Naive thymus-derived CD4-positive, alpha-beta T cell (primary cell): ENCODE results near the gene KHDC1. TPM values are rescaled to one million over a fixed set of nuclear protein-coding genes. Genes with fewer than 3 reads are reported as not detected.
"Not testable (repeated sequence)": the region's sequence is repeated elsewhere in the genome, so short reads cannot be mapped to it uniquely, and the experiment has no call there.

ENCODE experiments used
- ATAC-seq: fragments of 150-1000 bp; cut with Tn5 transposase; 2 replicates; pipeline ENCODE4 v1.10.0; 2021; ENCODE audit warnings: mild to moderate bottlenecking, moderate library complexity
- CTCF ChIA-PET: fragments of 350-600 bp; sonication (Branson Sonifier 250); formaldehyde crosslinking; loops from one replicate; lab custom pipeline; 2021; ENCODE audit warnings: antibody characterized with exemption; lab: Charles Lee
- POLR2A ChIA-PET: fragments of 350-600 bp; sonication (Branson Sonifier 250); formaldehyde crosslinking; loops from one replicate; lab custom pipeline; 2021; ENCODE audit warnings: antibody characterized with exemption, inconsistent platforms; lab: Charles Lee
- DNase-seq, 9 donors: peaks; one replicate each; pipeline versions ENCODE4 v3.0.0 to v3.0.0-alpha.2; 2020 to 2022; ENCODE audit warnings: mixed read lengths in 1 of 9
- H3K27ac ChIP-seq: one replicate; pipeline ENCODE4 v1.7.0; 2013; ENCODE audit warnings: mild to moderate bottlenecking, low read depth, low read length, moderate library complexity
- H3K27me3 ChIP-seq, 2 donors: one replicate each; pipeline ENCODE4 v1.7.0; 2013; ENCODE audit warnings: low read length in 2 of 2, mild to moderate bottlenecking in 2 of 2, moderate library complexity in 2 of 2; ENCODE audit not compliant: control insufficient read depth in 2 of 2, insufficient read depth in 2 of 2
- H3K36me3 ChIP-seq, 3 experiments: 1 replicate in 2 of 3; 2 replicates in 1 of 3; pipeline ENCODE4 v1.7.0; 2013; ENCODE audit warnings: low read length in 3 of 3, mild to moderate bottlenecking in 3 of 3, moderate library complexity in 1 of 3; ENCODE audit not compliant: insufficient read depth in 3 of 3, control insufficient read depth in 2 of 3
- H3K4me1 ChIP-seq, 2 donors: one replicate each; pipeline ENCODE4 v1.7.0; 2013; ENCODE audit warnings: low read length in 2 of 2, mild to moderate bottlenecking in 2 of 2, moderate library complexity in 1 of 2; ENCODE audit not compliant: control insufficient read depth in 2 of 2, insufficient read depth in 2 of 2
- H3K4me3 ChIP-seq: 2 replicates; pipeline ENCODE4 v1.7.0; 2013; ENCODE audit warnings: mild to moderate bottlenecking, low read length
- H3K9me3 ChIP-seq, 3 experiments: 1 replicate in 2 of 3; 2 replicates in 1 of 3; pipeline ENCODE4 v1.7.0; 2013; ENCODE audit warnings: low read length in 3 of 3; ENCODE audit not compliant: control insufficient read depth in 2 of 3
- H3K27ac Mint-ChIP-seq, 9 donors: one replicate each; pipeline ENCODE4 v1.8.0; 2020 to 2022; ENCODE audit warnings: mixed read lengths in 9 of 9, mild to moderate bottlenecking in 8 of 9, moderate library complexity in 5 of 9, inconsistent platforms in 2 of 9
- H3K27me3 Mint-ChIP-seq, 5 donors: one replicate each; pipeline ENCODE4 v1.8.0; 2021 to 2022; ENCODE audit warnings: mixed read lengths in 5 of 5, mild to moderate bottlenecking in 1 of 5
- H3K36me3 Mint-ChIP-seq, 5 donors: one replicate each; pipeline ENCODE4 v1.8.0; 2020 to 2022; ENCODE audit warnings: mixed read lengths in 5 of 5, mild to moderate bottlenecking in 3 of 5, inconsistent platforms in 1 of 5
- H3K4me1 Mint-ChIP-seq, 7 donors: one replicate each; pipeline ENCODE4 v1.8.0; 2020 to 2022; ENCODE audit warnings: mixed read lengths in 7 of 7, mild to moderate bottlenecking in 3 of 7, inconsistent platforms in 1 of 7
- H3K4me3 Mint-ChIP-seq, 10 donors: one replicate each; pipeline ENCODE4 v1.8.0; 2020 to 2022; ENCODE audit warnings: mild to moderate bottlenecking in 10 of 10, mixed read lengths in 10 of 10, moderate library complexity in 6 of 10, inconsistent platforms in 2 of 10
- H3K9me3 Mint-ChIP-seq, 11 donors: one replicate each; pipeline ENCODE4 v1.8.0; 2020 to 2022; ENCODE audit warnings: mixed read lengths in 11 of 11, mild to moderate bottlenecking in 4 of 11, inconsistent platforms in 1 of 11, moderate library complexity in 1 of 11
- intact Hi-C, 2 donors: fragments of 100-400 bp; cut with micrococcal nuclease; formaldehyde crosslinking; loops; one replicate each; pipeline ENCODE4 v1.15.1; 2023
- polyA plus RNA-seq, 2 donors: library from polyadenylated mRNA; unstranded; fragments of 300-500 nt; fragmentation: Illumina TruSeq; gene quantifications; one replicate each; pipeline ENCODE4 v1.2.3, GENCODE V29; 2021
- total RNA-seq, 6 experiments: library from RNA in 5 of 6; stranded (reverse) in 5 of 6; gene quantifications; 1 replicate in 5 of 6; 2 replicates in 1 of 6; pipeline ENCODE4 v1.2.3 and lab custom pipeline; 2021 to 2026

KHDC1 gene
- total and polyA plus RNA-seq, 7 experiments from 2014 or later, result 0.46 to 3.7 (median 1.0) TPM

DNA sequence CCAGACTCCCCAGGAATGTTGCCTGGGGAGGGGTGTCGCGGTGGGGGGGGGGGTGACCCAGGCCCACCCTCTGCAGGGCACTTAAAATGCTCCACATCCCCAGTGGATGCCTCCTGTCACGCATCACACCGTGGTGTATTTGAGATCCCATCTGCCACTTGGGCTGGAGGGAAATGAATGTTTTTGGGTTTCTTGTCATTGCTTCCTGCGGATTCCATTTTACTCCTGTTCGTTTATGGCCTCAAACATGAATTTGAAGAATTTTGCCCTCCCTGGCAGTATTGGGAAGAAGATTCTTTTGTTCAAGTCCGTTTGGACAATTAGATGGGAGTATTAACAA, 544 bp upstream of the KHDC1 start:
- no peaks in the 10 kb centered on the region for H3K36me3 ChIP-seq
- DNase-seq (no peak), ATAC-seq (no peak)
- Mint-ChIP-seq H3K27me3 (no peaks in the 10 kb centered on the region), H3K4me3 (peak overlapping the region; percentile 76 to 92 (median 84)), H3K36me3 (peaks cover 0 to 25% (median 5%) of the 10 kb centered on the region in 5 donors), H3K9me3 (no peaks in the 10 kb centered on the region), H3K27ac (peak overlapping the region in 8 of 9 donors; percentile 32 to 81 (median 60)), H3K4me1 (peaks cover 18 to 40% (median 35%) of the 10 kb centered on the region in 7 donors)
- POLR2A ChIA-PET, result interaction anchor here (1.3 kb wide), 1 partner anchor 390 kb away, joined by 3 read pairs; no protein-coding TSS in a partner anchor
- no peaks in the 10 kb centered on the region for H3K9me3 ChIP-seq
- peaks cover 12 to 15% of the 10 kb centered on the region in 2 donors for H3K4me1 ChIP-seq
- intact Hi-C loops, result loop anchor here (2.0 to 5.0 kb wide), 4 partner anchors 184 to 851 kb away; partner anchors contain the start of gene MTO1 (in 1 of the 2)
- H3K4me3 ChIP-seq, result peak overlapping the region; percentile 88
- CTCF ChIA-PET, result interaction anchor here (0.6 to 1.4 kb wide), 2 partner anchors 17 to 67 kb away, joined by 3 to 4 read pairs; no protein-coding TSS in a partner anchor
- H3K27me3 ChIP-seq, result no peaks in the 10 kb centered on the region
- peak overlapping the region; percentile 69 for H3K27ac ChIP-seq

DNA sequence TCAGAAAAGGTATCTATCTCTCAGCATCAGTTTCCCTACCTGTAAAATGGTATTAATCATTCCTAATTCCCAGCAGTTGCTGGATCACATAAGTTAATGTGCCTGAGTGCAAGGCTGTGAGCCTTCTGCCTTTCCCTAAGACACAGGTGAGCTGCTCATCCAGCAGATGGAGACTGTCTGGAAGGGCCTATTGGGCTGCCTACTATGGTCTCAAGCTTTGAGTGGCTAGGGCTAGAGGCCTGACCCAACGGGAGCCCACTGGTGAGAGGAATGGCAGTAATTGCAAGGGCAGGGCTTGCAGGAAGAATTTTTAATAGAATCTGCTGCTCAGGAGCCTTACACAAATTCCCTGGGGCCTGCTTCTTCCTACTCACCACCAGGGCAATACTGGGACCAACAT, 4.3 kb downstream of the KHDC1 start:
- H3K4me3 ChIP-seq, result no peak overlapping the region
- H3K27me3 ChIP-seq, result no peaks in the 10 kb centered on the region
- Mint-ChIP-seq H3K9me3 (no peaks in the 10 kb centered on the region), H3K27me3 (no peaks in the 10 kb centered on the region), H3K4me3 (no peak overlapping the region), H3K36me3 (no peaks in the 10 kb centered on the region), H3K27ac (peak overlapping the region in 1 of 9 donors; percentile 51), H3K4me1 (peaks cover 7 to 11% (median 10%) of the 10 kb centered on the region in 7 donors)
- DNase-seq (no peak), ATAC-seq (no peak)
- intact Hi-C loops, result no loop called here
- H3K36me3 ChIP-seq, result no peaks in the 10 kb centered on the region
- ChIA-PET POLR2A (no interaction called here), CTCF (no interaction called here)
- H3K27ac ChIP-seq, result no peak overlapping the region
- H3K9me3 ChIP-seq, result no peaks in the 10 kb centered on the region
- H3K4me1 ChIP-seq, result peaks cover 4 to 8% of the 10 kb centered on the region in 2 donors

DNA sequence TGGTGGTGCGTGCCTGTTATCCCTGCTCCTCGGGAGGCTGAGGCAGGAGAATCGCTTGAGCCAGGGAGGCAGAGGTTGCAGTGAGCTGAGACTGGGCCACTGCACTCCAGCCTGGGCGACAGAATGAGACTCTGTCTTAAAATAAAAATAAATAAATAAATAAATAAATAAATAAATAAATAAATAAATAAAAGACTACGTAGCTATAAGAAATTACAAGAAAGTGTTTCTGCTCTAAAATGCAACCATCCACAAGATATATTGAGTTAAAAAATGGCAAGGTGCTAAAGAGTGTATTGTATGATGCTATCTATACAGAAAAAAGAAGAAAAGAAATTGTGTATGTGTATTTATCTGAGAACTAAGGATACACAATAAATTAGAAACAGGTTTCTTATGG, 8.7 kb downstream of the KHDC1 start:
- H3K4me1 Mint-ChIP-seq, ATAC-seq, H3K36me3 ChIP-seq, H3K9me3 ChIP-seq, H3K4me3 Mint-ChIP-seq, H3K36me3 Mint-ChIP-seq, H3K27me3 Mint-ChIP-seq, intact Hi-C loops, H3K27ac Mint-ChIP-seq, H3K4me1 ChIP-seq, CTCF ChIA-PET, H3K27me3 ChIP-seq, H3K9me3 Mint-ChIP-seq, DNase-seq, POLR2A ChIA-PET, H3K4me3 ChIP-seq, H3K27ac ChIP-seq: not testable (repeated sequence)

DNA sequence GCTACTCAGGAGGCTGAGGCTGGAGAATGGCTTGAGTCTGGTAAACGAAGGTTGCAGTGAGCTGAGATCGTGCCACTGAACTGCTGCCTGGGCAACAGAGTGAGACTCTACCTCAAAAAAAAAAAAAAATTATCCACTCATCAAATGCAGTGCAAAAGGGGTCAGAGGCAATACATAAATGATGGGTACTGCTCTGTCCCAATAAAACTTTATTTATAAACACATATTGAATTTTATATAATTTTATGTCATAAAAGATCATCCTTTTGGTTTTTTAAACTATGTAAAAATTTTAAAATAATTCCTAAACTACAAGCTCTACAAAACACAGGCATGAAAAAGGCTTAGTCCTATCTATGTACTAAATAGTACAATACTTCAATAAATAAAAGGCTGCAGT, 10.3 kb downstream of the KHDC1 start:
- intact Hi-C loops, result no loop called here
- ATAC-seq, result no peak
- H3K36me3 Mint-ChIP-seq, result no peaks in the 10 kb centered on the region
- Histone ChIP-seq H3K9me3 (no peaks in the 10 kb centered on the region), H3K4me1 (no peaks in the 10 kb centered on the region), H3K27me3 (no peaks in the 10 kb centered on the region), H3K4me3 (no peak overlapping the region), H3K36me3 (no peaks in the 10 kb centered on the region), H3K27ac (no peak overlapping the region)
- ChIA-PET CTCF (no interaction called here), POLR2A (no interaction called here)
- H3K27ac Mint-ChIP-seq, result no peak overlapping the region
- H3K27me3 Mint-ChIP-seq, result peaks cover 0 to 6% (median 0%) of the 10 kb centered on the region in 5 donors
- no peak overlapping the region for H3K4me3 Mint-ChIP-seq
- no peak for DNase-seq
- H3K9me3 Mint-ChIP-seq, result no peaks in the 10 kb centered on the region
- H3K4me1 Mint-ChIP-seq, result no peaks in the 10 kb centered on the region

DNA sequence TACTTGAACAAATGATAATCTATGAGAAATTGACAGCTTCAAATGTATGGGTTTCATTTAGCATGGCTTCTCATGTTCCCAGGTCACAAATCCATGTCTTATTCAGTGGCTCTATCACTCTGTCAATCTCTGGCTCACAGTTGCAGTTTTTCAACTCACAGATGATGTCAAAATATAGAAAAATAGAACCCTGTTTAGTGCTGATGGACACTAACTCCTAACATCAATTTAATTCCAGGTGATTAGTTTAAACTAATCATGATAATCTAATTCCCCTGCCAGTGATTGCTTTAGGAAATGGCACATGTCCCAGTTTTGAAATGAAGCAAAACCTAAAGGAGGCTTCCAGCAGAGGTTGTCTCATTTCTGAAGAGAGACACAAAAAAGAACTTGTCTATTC, 13.0 kb downstream of the KHDC1 start:
- no peak overlapping the region for H3K4me3 Mint-ChIP-seq
- no peak overlapping the region for H3K27ac Mint-ChIP-seq
- CTCF ChIA-PET, result no interaction called here
- H3K36me3 Mint-ChIP-seq, result no peaks in the 10 kb centered on the region
- Histone ChIP-seq H3K4me3 (no peak overlapping the region), H3K27me3 (no peaks in the 10 kb centered on the region), H3K9me3 (no peaks in the 10 kb centered on the region), H3K27ac (no peak overlapping the region), H3K36me3 (no peaks in the 10 kb centered on the region), H3K4me1 (no peaks in the 10 kb centered on the region)
- ATAC-seq (no peak), DNase-seq (no peak)
- no peaks in the 10 kb centered on the region for H3K9me3 Mint-ChIP-seq
- H3K4me1 Mint-ChIP-seq, result no peaks in the 10 kb centered on the region
- POLR2A ChIA-PET, result no interaction called here
- intact Hi-C loops, result no loop called here
- H3K27me3 Mint-ChIP-seq, result peaks cover 0 to 14% (median 4%) of the 10 kb centered on the region in 5 donors

DNA sequence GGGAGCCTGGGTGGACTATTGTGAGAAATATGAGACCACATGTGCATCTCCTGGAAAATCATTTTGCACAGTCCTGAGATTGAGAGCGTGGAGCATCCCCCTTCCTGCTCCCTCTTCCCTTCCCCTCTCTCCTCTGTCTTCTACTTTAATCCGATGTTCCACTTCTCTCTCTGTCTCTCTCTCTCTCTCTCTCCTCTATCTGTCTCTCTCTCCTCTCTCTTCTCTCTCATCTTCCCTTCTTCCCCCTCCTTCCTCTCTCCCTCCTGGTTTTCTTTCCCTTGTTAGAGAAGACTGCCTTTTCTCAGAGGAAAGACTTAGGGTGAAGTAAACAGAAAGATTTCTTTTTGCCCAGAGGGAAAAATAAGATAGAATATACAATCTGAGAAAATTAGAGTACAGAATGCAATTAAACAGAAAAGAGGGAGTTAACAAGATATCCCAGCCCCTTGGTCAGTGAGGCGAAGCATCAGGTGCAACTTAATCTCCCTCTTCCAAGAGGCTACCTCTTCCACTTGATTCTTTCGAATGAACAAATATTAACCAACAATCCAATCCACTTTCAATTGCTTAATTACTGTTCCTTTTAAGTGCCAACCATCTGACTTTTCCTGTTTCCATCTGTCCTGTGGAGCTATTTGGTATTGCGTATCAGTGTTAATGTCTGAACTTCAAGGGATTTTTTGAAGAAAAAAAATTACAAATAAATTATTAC, 14.6 kb downstream of the KHDC1 start:
- Histone ChIP-seq H3K36me3 (no peaks in the 10 kb centered on the region), H3K27ac (no peak overlapping the region), H3K9me3 (no peaks in the 10 kb centered on the region), H3K4me1 (no peaks in the 10 kb centered on the region), H3K4me3 (no peak overlapping the region), H3K27me3 (no peaks in the 10 kb centered on the region)
- ChIA-PET CTCF (no interaction called here), POLR2A (no interaction called here)
- intact Hi-C loops, result no loop called here
- Mint-ChIP-seq H3K4me3 (no peak overlapping the region), H3K4me1 (no peaks in the 10 kb centered on the region), H3K36me3 (no peaks in the 10 kb centered on the region), H3K27ac (no peak overlapping the region), H3K9me3 (no peaks in the 10 kb centered on the region), H3K27me3 (peaks cover 0 to 16% (median 9%) of the 10 kb centered on the region in 5 donors)
- DNase-seq, result no peak
- ATAC-seq, result no peak

DNA sequence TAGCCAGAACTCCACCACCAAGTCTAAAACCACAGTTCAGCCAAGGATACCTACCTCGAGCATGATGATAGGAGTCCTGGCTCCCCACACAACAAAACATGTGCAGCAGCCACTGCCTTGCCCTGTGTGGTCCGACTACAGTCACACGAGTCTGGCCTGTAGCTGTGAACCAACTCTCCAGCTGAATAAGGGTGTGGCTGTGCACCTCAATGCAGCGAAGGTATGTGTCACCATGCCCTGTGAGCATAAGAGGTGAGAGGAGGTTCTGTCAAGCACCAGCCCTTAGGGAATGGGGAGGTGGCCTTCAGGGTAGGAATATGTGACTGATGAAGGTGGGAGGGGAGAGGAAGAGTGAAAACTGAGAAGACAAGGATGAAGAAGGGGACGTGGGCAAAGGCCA, 21.0 kb downstream of the KHDC1 start:
- DNase-seq (no peak), ATAC-seq (no peak)
- ChIA-PET CTCF (no interaction called here), POLR2A (no interaction called here)
- no peak overlapping the region for H3K4me3 ChIP-seq
- no peak overlapping the region for H3K27ac ChIP-seq
- no peaks in the 10 kb centered on the region for H3K27me3 ChIP-seq
- Mint-ChIP-seq H3K4me1 (no peaks in the 10 kb centered on the region), H3K9me3 (no peaks in the 10 kb centered on the region), H3K27me3 (peaks cover 0 to 22% (median 7%) of the 10 kb centered on the region in 5 donors), H3K36me3 (no peaks in the 10 kb centered on the region), H3K27ac (no peak overlapping the region), H3K4me3 (no peak overlapping the region)
- intact Hi-C loops, result no loop called here
- no peaks in the 10 kb centered on the region for H3K36me3 ChIP-seq
- no peaks in the 10 kb centered on the region for H3K9me3 ChIP-seq
- no peaks in the 10 kb centered on the region for H3K4me1 ChIP-seq
